Esophagus muscularis mucosa (tissue), 4 donors: ENCODE data around the gene PRPF4. TPM values are rescaled to one million over a fixed set of nuclear protein-coding genes. Genes with fewer than 3 reads are reported as not detected.

Experiments
- DNase-seq: peaks from one replicate; pipeline ENCODE4 v3.0.0-alpha.2; 2017; ENCODE audit errors: extremely low spot score
- H3K27ac ChIP-seq, 4 donors: fragments of 200-600 bp; sonication (generic); replicated peaks in 1 of 4; 1 replicate in 3 of 4; 2 replicates in 1 of 4; pipeline ENCODE4 v1.5.1; 2016 to 2019; ENCODE audit warnings: mild to moderate bottlenecking in 1 of 4
- H3K27me3 ChIP-seq, 4 donors: fragments of 200-600 bp; sonication (generic); one replicate each; pipeline versions ENCODE4 v1.5.1 to v1.6.0; 2016 to 2019
- H3K36me3 ChIP-seq, 4 donors: fragments of 200-600 bp; sonication (generic); one replicate each; pipeline ENCODE4 v1.5.1; 2016 to 2019
- H3K4me1 ChIP-seq, 4 donors: fragments of 200-600 bp; sonication (generic); one replicate each; pipeline ENCODE4 v1.5.1; 2016 to 2019
- H3K4me3 ChIP-seq, 4 donors: fragments of 200-600 bp; sonication (generic); 1 replicate in 2 of 4; 2 replicates in 2 of 4; pipeline ENCODE4 v1.5.1; 2016 to 2019; ENCODE audit warnings: mild to moderate bottlenecking in 4 of 4, moderate library complexity in 1 of 4
- H3K9me3 ChIP-seq, 4 donors: fragments of 200-600 bp; sonication (generic); 1 replicate in 3 of 4; 2 replicates in 1 of 4; pipeline ENCODE4 v1.5.1; 2016 to 2019
- CTCF ChIP-seq, 3 experiments: fragments of 200-600 bp in 2 of 3; fragments of 450-650 bp in 1 of 3; sonication (generic) in 2 of 3; IDR thresholded peaks; one replicate each; pipeline ENCODE4 v1.5.1; 2017 to 2019; ENCODE audit warnings: antibody characterized with exemption in 3 of 3, mild to moderate bottlenecking in 2 of 3, moderate library complexity in 1 of 3
- EP300 ChIP-seq: sonication (generic); formaldehyde crosslinking; IDR thresholded peaks from one replicate; pipeline ENCODE4 v1.6.1; 2017; ENCODE audit warnings: antibody characterized with exemption
- POLR2A ChIP-seq: fragments of 450-650 bp; IDR thresholded peaks from one replicate; pipeline ENCODE4 v1.6.1; 2017; ENCODE audit warnings: antibody characterized with exemption, moderate library complexity, mild to moderate bottlenecking, low read depth
- POLR2AphosphoS5 ChIP-seq, 2 donors: sonication (generic); formaldehyde crosslinking; IDR thresholded peaks; one replicate each; pipeline ENCODE4 v1.6.1; 2017; ENCODE audit warnings: antibody characterized with exemption in 2 of 2
- WGBS: methylation state at CpG from one replicate; pipeline ENCODE4 v1.1.5; 2018; 5-methylcytosine and 5-hydroxymethylcytosine counted together
- intact Hi-C: fragments of 100-400 bp; cut with DNase I; formaldehyde crosslinking; loops from one replicate; pipeline ENCODE4 v1.15.1; 2023
- total RNA-seq, 4 donors: library from RNA; depleted of rRNA; stranded (reverse); fragments of >200 nt; gene quantifications; one replicate each; pipeline versions ENCODE4 v1.1.0 to v1.2.1, GENCODE V29; 2016

The PRPF4 gene
- total RNA-seq, 4 donors from 2014 or later, result 12.0 to 18.1 (median 16.3) TPM

GRCh38 chr9:113307396-113307975 lies 32.0 kb downstream of the PRPF4 start:
- Histone ChIP-seq H3K9me3 (no peaks in the 10 kb centered on the region), H3K36me3 (no peaks in the 10 kb centered on the region), H3K27me3 (peaks cover 0 to 7% (median 0%) of the 10 kb centered on the region in 4 donors), H3K4me1 (peaks cover 0 to 12% (median 2%) of the 10 kb centered on the region in 4 donors), H3K27ac (no peak overlapping the region), H3K4me3 (no peak overlapping the region)
- TF ChIP-seq CTCF (IDR thresholded peaks at IDR 0.05) (no peak), EP300 (no peak), POLR2A (no peak), POLR2AphosphoS5 (IDR thresholded peaks at IDR 0.05) (no peak)
- WGBS, result 69% methylated on average over 8 of the region's 8 CpGs
- DNase-seq, result no peak
- intact Hi-C loops, result loop anchor here (10.0 kb wide), 1 partner anchor 97 kb away; the partner anchor contains the start of gene ALAD

- Histone ChIP-seq H3K4me1 (peaks cover 0 to 12% (median 2%) of the 10 kb centered on the region in 4 donors), H3K36me3 (no peaks in the 10 kb centered on the region), H3K27me3 (no peaks in the 10 kb centered on the region), H3K27ac (no peak overlapping the region), H3K9me3 (no peaks in the 10 kb centered on the region), H3K4me3 (no peak overlapping the region)
- DNase-seq, result no peak
- intact Hi-C loops, result loop anchor here (10.0 kb wide), 1 partner anchor 95 kb away; the partner anchor contains the start of gene ALAD
- 11% methylated on average over 2 of the region's 2 CpGs for WGBS
- peak; percentile 41 to 61 (median 49) for TF ChIP-seq CTCF (IDR thresholded peaks at IDR 0.05)
- TF ChIP-seq POLR2A, result no peak
Observed at GRCh38 chr9:113309204-113309813, 33.9 kb downstream of the PRPF4 start.

GRCh38 chr9:113310538-113310937 lies 35.1 kb downstream of the PRPF4 start:
- 29% methylated on average over 3 of the region's 3 CpGs for WGBS

GRCh38 chr9:113311961-113312360 lies 36.5 kb downstream of the PRPF4 start:
- no peak for DNase-seq
- no peak overlapping the region for H3K4me3 ChIP-seq
- intact Hi-C loops, result no loop called here
- 91% methylated on average over 3 of the region's 3 CpGs for WGBS
- no peak overlapping the region for H3K27ac ChIP-seq
- H3K9me3 ChIP-seq, result no peaks in the 10 kb centered on the region
- H3K4me1 ChIP-seq, result peaks cover 0 to 12% (median 2%) of the 10 kb centered on the region in 4 donors
- H3K36me3 ChIP-seq, result peaks cover 0 to 6% (median under 1%) of the 10 kb centered on the region in 4 donors
- TF ChIP-seq EP300 (no peak), POLR2AphosphoS5 (IDR thresholded peaks at IDR 0.05) (no peak), POLR2A (no peak), CTCF (IDR thresholded peaks at IDR 0.05) (no peak)
- no peaks in the 10 kb centered on the region for H3K27me3 ChIP-seq

More at GRCh38 chr9:113310538-113310937, 35.1 kb downstream of the PRPF4 start:
- TF ChIP-seq CTCF (IDR thresholded peaks at IDR 0.05) (no peak), POLR2A (no peak), POLR2AphosphoS5 (IDR thresholded peaks at IDR 0.05) (no peak), EP300 (no peak)
- Histone ChIP-seq H3K4me1 (peaks cover 0 to 12% (median 2%) of the 10 kb centered on the region in 4 donors), H3K4me3 (no peak overlapping the region), H3K9me3 (no peaks in the 10 kb centered on the region), H3K27ac (no peak overlapping the region), H3K27me3 (no peaks in the 10 kb centered on the region), H3K36me3 (no peaks in the 10 kb centered on the region)
- intact Hi-C loops, result no loop called here
- no peak for DNase-seq
